HepG2 (cell line): ENCODE results near the gene SNX9. TPM values are rescaled to one million over a fixed set of nuclear protein-coding genes. Genes with fewer than 3 reads are reported as not detected.

Experiments
- FOXP4 ChIP-seq: sonication (generic); formaldehyde crosslinking; IDR thresholded peaks from 2 replicates; pipeline ENCODE4 v1.4.0; 2020; ENCODE audit warnings: missing genetic modification reagents
- MNT ChIP-seq: fragments of 450-650 bp; IDR thresholded peaks from 2 replicates; pipeline ENCODE4 v1.6.1; 2016
- MTA1 ChIP-seq: sonication (generic); formaldehyde crosslinking; IDR thresholded peaks from 2 replicates; pipeline ENCODE4 v1.4.0; 2020; ENCODE audit warnings: missing genetic modification reagents, mild to moderate bottlenecking, borderline replicate concordance
- NCOA1 ChIP-seq: sonication (generic); formaldehyde crosslinking; IDR thresholded peaks from 2 replicates; pipeline ENCODE4 v1.9.0; 2021; ENCODE audit warnings: missing genetic modification reagents
- PRMT3 ChIP-seq: sonication (generic); formaldehyde crosslinking; IDR thresholded peaks from 2 replicates; pipeline ENCODE4 v1.8.1; 2022; ENCODE audit warnings: low read depth, mild to moderate bottlenecking, moderate library complexity, missing genetic modification reagents, borderline replicate concordance
- THAP8 ChIP-seq: sonication (generic); formaldehyde crosslinking; IDR thresholded peaks from 2 replicates; pipeline ENCODE4 v1.5.1; 2020; ENCODE audit warnings: missing genetic modification reagents, mild to moderate bottlenecking, borderline replicate concordance
- ZNF318 ChIP-seq: sonication (generic); formaldehyde crosslinking; IDR thresholded peaks from 2 replicates; pipeline ENCODE4 v1.4.0; 2020; ENCODE audit warnings: mild to moderate bottlenecking, missing genetic modification reagents
- polyA plus RNA-seq, 8 experiments: library from polyadenylated mRNA; depleted of rRNA in 3 of 8; stranded (reverse) in 7 of 8; unstranded in 1 of 8; fragments of >200 nt; fragmentation: Illumina TruSeq in 4 of 8; extraction: Trizol in 4 of 8; gene quantifications; 2 replicates each; pipeline versions ENCODE4 v1.2.1 to v1.2.3, GENCODE V29; 2011 to 2016; ENCODE audit warnings: low read depth in 4 of 8, missing spikeins in 1 of 8, mixed read lengths in 1 of 8; ENCODE audit not compliant: insufficient read depth in 1 of 8
- total RNA-seq, 5 experiments: library from RNA; depleted of rRNA; stranded (reverse); fragments of >200 nt; fragmentation: Illumina TruSeq; extraction: Trizol; gene quantifications; 2 replicates each; pipeline ENCODE4 v1.2.3, GENCODE V29; 2016; ENCODE audit warnings: low read depth in 1 of 5
- TF ChIP-seq, protein P1 (sequence below): IDR thresholded peaks from 2 replicates; pipeline ENCODE4 v1.4.0; 2020; ENCODE audit warnings: mild to moderate bottlenecking, missing genetic modification reagents

The SNX9 gene
- total and polyA plus RNA-seq, 2 of the 13 experiments (the other 11 are each of a cell fraction or from before 2014, with no cell fraction given), result 21.9 to 36.0 TPM

GRCh38 chr6:157859775-157860504 lies 36.9 kb downstream of the SNX9 start (continued):
- no peak for TF ChIP-seq ZNF318
- TF ChIP-seq, protein P1, sequence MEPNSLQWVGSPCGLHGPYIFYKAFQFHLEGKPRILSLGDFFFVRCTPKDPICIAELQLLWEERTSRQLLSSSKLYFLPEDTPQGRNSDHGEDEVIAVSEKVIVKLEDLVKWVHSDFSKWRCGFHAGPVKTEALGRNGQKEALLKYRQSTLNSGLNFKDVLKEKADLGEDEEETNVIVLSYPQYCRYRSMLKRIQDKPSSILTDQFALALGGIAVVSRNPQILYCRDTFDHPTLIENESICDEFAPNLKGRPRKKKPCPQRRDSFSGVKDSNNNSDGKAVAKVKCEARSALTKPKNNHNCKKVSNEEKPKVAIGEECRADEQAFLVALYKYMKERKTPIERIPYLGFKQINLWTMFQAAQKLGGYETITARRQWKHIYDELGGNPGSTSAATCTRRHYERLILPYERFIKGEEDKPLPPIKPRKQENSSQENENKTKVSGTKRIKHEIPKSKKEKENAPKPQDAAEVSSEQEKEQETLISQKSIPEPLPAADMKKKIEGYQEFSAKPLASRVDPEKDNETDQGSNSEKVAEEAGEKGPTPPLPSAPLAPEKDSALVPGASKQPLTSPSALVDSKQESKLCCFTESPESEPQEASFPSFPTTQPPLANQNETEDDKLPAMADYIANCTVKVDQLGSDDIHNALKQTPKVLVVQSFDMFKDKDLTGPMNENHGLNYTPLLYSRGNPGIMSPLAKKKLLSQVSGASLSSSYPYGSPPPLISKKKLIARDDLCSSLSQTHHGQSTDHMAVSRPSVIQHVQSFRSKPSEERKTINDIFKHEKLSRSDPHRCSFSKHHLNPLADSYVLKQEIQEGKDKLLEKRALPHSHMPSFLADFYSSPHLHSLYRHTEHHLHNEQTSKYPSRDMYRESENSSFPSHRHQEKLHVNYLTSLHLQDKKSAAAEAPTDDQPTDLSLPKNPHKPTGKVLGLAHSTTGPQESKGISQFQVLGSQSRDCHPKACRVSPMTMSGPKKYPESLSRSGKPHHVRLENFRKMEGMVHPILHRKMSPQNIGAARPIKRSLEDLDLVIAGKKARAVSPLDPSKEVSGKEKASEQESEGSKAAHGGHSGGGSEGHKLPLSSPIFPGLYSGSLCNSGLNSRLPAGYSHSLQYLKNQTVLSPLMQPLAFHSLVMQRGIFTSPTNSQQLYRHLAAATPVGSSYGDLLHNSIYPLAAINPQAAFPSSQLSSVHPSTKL (CRISPR knock-in tag), result peak; percentile 61
- no peak for TF ChIP-seq NCOA1
- no peak for TF ChIP-seq MTA1 (CRISPR knock-in tag)
- TF ChIP-seq FOXP4 (CRISPR knock-in tag), result peak; percentile 48
- no peak for TF ChIP-seq THAP8 (CRISPR knock-in tag)
- TF ChIP-seq MNT, result 0 out of 2 replicates have a peak, but pooled peaks have one; percentile 33
- TF ChIP-seq PRMT3 (CRISPR knock-in tag), result no peak
